ENCODE measurements around the gene CD63. TPM values are rescaled to one million over a fixed set of nuclear protein-coding genes. Genes with fewer than 3 reads are reported as not detected.

CD63 gene
- total and polyA plus RNA-seq, 9 of the 15 experiments (the other 6 are each of a cell fraction or from before 2014, with no cell fraction given) = 313 to 735 (median 433) TPM

DNA sequence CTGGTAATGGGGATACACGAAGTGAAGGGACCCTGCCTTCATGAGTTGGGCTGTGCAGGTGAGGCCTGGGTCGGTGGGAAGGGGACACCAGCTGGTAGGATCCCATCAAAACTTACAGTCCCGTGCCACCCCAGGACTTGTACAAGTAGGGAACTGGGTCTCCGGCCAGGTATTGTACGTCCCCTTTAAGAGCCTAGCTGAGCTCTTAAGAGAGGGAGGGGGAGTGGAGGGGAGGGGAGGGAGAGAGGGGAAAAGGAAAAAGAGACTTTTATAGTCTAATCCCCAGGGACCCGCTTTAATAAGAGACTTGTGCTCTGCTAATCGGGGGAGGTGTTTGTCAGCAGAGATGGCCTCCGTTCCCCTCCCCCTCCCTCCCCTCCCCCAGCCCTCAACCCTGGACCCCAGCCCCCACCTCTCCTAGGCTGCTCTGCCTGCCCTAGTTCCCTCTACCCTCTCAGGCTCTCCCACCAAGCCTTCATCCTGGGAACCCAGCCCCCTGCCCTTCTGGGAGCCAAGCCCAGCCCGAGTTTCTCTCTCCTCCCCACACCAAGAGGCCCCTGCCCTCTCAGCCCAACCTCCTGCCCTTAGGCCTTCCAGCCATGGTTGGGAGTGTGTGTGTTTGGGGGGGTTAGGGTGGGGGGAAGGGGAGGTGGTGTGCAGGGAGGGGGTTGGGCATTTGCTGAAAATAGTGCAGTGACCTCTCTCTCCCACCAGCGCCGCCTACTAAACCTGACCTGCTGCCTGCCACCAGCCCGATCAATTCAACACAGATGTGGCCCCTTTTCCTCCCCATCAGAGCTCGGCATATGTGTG, 16.8 kb upstream of the CD63 start (continued):
- TF ChIP-seq, protein P1, sequence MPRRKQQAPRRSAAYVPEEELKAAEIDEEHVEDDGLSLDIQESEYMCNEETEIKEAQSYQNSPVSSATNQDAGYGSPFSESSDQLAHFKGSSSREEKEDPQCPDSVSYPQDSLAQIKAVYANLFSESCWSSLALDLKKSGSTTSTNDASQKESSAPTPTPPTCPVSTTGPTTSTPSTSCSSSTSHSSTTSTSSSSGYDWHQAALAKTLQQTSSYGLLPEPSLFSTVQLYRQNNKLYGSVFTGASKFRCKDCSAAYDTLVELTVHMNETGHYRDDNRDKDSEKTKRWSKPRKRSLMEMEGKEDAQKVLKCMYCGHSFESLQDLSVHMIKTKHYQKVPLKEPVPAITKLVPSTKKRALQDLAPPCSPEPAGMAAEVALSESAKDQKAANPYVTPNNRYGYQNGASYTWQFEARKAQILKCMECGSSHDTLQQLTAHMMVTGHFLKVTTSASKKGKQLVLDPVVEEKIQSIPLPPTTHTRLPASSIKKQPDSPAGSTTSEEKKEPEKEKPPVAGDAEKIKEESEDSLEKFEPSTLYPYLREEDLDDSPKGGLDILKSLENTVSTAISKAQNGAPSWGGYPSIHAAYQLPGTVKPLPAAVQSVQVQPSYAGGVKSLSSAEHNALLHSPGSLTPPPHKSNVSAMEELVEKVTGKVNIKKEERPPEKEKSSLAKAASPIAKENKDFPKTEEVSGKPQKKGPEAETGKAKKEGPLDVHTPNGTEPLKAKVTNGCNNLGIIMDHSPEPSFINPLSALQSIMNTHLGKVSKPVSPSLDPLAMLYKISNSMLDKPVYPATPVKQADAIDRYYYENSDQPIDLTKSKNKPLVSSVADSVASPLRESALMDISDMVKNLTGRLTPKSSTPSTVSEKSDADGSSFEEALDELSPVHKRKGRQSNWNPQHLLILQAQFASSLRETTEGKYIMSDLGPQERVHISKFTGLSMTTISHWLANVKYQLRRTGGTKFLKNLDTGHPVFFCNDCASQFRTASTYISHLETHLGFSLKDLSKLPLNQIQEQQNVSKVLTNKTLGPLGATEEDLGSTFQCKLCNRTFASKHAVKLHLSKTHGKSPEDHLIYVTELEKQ (CRISPR knock-in tag; IDR thresholded peaks at IDR 0.05) = no peak
- no peak for TF ChIP-seq ZBTB1 (CRISPR knock-in tag; IDR thresholded peaks at IDR 0.05; ENCODE audit: borderline replicate concordance, low read depth)

DNA sequence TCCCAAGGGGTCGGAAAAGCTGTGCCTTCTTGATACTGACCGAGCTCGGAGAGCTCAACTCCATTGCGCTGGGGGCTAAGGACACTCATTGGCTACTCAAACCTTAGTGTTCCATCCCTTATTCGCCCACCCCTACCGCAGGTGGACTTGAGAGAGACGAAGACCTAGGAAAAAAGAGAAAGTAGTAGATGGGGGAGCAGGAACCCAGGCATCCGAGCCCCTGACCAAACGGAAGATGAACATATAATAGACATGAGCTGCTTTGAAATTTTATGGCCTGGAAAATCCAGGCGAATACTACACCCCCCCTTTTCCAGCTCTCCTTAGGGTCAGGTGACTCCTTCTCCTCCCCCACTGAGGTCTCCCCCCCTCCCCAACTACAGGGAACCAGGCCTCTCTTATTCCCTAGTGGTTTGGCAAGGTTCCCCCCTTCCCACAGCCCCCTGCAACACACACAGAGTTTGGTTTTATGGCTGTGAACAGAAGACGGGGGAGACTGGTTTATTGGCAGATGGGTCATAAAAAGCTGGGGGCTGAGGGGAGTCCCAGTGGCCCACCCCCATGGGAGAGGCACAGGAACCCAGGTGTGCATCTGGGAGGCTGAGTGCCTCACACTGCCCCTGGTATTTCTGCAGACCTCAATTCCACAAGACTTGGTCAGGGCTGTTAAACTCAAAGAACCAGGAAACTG, 15.7 kb upstream of the CD63 start:
- peaks cover 33 to 41% of the 10 kb centered on the region in 2 experiments for H3K4me1 ChIP-seq (replicated peaks in 1 of 2; ENCODE audit: control insufficient read depth in 2 of 2, insufficient read depth in 2 of 2, low read length in 2 of 2)
- no TSS peak for BruUV-seq (replicated peaks)
- H3K4me2 ChIP-seq (ENCODE audit: insufficient read depth, low read length) = peak overlapping the region; percentile 96
- H3K9me3 ChIP-seq (replicated peaks; ENCODE audit: control insufficient read depth, insufficient read depth, low read depth, low read length) = no peaks in the 10 kb centered on the region; the same call in 1 of the 2 replicates
- FAIRE-seq (peak; percentile 68), ATAC-seq (peak; percentile 4), DNase-seq (ENCODE audit: extremely low read depth in 1 of 4, low spot score in 3 of 4) (peak in 3 of 4 experiments; percentile 38 to 44 (median 42))
- H3K4me3 ChIP-seq = peak overlapping the region; percentile 86
- H3K9me1 ChIP-seq (ENCODE audit: control insufficient read depth, insufficient read depth, low read length) = no peaks in the 10 kb centered on the region
- peaks cover 38% of the 10 kb centered on the region for H3K79me2 ChIP-seq (ENCODE audit: control insufficient read depth, insufficient read depth, low read length)
- ChIA-PET CTCF (ENCODE audit: low intra/inter-chr PET ratio) (no interaction called here), POLR2A (interaction anchor here (0.8 to 4.5 kb wide), 6 partner anchors 10 to 460 kb away, joined by 3 to 44 read pairs (median 4); partner anchors contain the start of gene CD63)
- in situ Hi-C loops (cut with MboI) (no loop called here), intact Hi-C loops (cut with micrococcal nuclease) (loop anchor here (1.0 kb wide), 1 partner anchor 53 kb away; no protein-coding TSS in a partner anchor)
- H2AFZ ChIP-seq (ENCODE audit: low read depth, low read length) = peak overlapping the region; percentile 84
- no peaks in the 10 kb centered on the region for H4K20me1 ChIP-seq (replicated peaks; ENCODE audit: control insufficient read depth, insufficient read depth, low read length)
- peak overlapping the region; percentile 51; the same call in 2 of the 3 replicates for H3K27ac ChIP-seq (ENCODE audit: extremely low read depth, low read depth, low read length)
- H3K9ac ChIP-seq (ENCODE audit: insufficient read depth in 1 of 2, low read depth in 2 of 2, low read length in 2 of 2) = peak overlapping the region; percentile 67 to 98
- no peaks in the 10 kb centered on the region for H3K27me3 ChIP-seq (ENCODE audit: control insufficient read depth in 2 of 2, insufficient read depth in 2 of 2, low read length in 2 of 2)
- peaks cover 34% of the 10 kb centered on the region; the same call in 2 of the 3 replicates for H3K36me3 ChIP-seq (ENCODE audit: control insufficient read depth, insufficient read depth, low read length)
- WGBS (ENCODE audit: insufficient coverage, low coverage, missing lambda C conversion rate) = 8% methylated on average over 11 of the region's 11 CpGs
- TF ChIP-seq RBBP5 (IDR thresholded peaks at IDR 0.05; ENCODE audit: borderline replicate concordance, insufficient read depth, low read length, poor library complexity, severe bottlenecking) = no peak
- TF ChIP-seq RAD51 (IDR thresholded peaks at IDR 0.05; ENCODE audit: borderline replicate concordance, low read depth) = peak; percentile 28; the same call in 1 of the 2 replicates
- TF ChIP-seq, protein P2, sequence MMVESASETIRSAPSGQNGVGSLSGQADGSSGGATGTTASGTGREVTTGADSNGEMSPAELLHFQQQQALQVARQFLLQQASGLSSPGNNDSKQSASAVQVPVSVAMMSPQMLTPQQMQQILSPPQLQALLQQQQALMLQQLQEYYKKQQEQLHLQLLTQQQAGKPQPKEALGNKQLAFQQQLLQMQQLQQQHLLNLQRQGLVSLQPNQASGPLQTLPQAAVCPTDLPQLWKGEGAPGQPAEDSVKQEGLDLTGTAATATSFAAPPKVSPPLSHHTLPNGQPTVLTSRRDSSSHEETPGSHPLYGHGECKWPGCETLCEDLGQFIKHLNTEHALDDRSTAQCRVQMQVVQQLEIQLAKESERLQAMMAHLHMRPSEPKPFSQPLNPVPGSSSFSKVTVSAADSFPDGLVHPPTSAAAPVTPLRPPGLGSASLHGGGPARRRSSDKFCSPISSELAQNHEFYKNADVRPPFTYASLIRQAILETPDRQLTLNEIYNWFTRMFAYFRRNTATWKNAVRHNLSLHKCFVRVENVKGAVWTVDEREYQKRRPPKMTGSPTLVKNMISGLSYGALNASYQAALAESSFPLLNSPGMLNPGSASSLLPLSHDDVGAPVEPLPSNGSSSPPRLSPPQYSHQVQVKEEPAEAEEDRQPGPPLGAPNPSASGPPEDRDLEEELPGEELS (CRISPR knock-in tag; IDR thresholded peaks at IDR 0.05; ENCODE audit: borderline replicate concordance) = 0 out of 2 replicates have a peak, but pooled peaks have one; percentile 7
- TF ChIP-seq RUNX1 (IDR thresholded peaks at IDR 0.05; ENCODE audit: low read depth) = no peak
- TF ChIP-seq, protein P3, sequence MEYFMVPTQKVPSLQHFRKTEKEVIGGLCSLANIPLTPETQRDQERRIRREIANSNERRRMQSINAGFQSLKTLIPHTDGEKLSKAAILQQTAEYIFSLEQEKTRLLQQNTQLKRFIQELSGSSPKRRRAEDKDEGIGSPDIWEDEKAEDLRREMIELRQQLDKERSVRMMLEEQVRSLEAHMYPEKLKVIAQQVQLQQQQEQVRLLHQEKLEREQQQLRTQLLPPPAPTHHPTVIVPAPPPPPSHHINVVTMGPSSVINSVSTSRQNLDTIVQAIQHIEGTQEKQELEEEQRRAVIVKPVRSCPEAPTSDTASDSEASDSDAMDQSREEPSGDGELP (CRISPR knock-in tag; IDR thresholded peaks at IDR 0.05; ENCODE audit: borderline replicate concordance) = 0 out of 2 replicates have a peak, but pooled peaks have one; percentile 4
- TF ChIP-seq, protein P4, sequence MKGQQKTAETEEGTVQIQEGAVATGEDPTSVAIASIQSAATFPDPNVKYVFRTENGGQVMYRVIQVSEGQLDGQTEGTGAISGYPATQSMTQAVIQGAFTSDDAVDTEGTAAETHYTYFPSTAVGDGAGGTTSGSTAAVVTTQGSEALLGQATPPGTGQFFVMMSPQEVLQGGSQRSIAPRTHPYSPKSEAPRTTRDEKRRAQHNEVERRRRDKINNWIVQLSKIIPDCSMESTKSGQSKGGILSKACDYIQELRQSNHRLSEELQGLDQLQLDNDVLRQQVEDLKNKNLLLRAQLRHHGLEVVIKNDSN (CRISPR knock-in tag; IDR thresholded peaks at IDR 0.05) = 0 out of 2 replicates have a peak, but pooled peaks have one; percentile 15

All from K562 (cell line).